T-helper 1 cell treated with Interleukin-12 subunit alpha and Interleukin-12 subunit beta and Interleukin-4 antibody, amounts not matched to agents 30 μg/mL and 1 μg/mL, for 36 hours (primary cell): ENCODE data around the gene BTNL8.

Source experiments
- H3K27ac Mint-ChIP-seq: one replicate; pipeline ENCODE4 v1.8.0; 2021; ENCODE audit warnings: mild to moderate bottlenecking, mixed read lengths
- H3K27me3 Mint-ChIP-seq: one replicate; pipeline ENCODE4 v1.8.0; 2021; ENCODE audit warnings: low read depth, mixed read lengths
- H3K36me3 Mint-ChIP-seq: one replicate; pipeline ENCODE4 v1.8.0; 2021; ENCODE audit warnings: low read depth, mixed read lengths
- H3K4me1 Mint-ChIP-seq: one replicate; pipeline ENCODE4 v1.8.0; 2021; ENCODE audit warnings: low read depth, mixed read lengths
- H3K4me3 Mint-ChIP-seq: one replicate; pipeline ENCODE4 v1.8.0; 2021; ENCODE audit warnings: mild to moderate bottlenecking, moderate library complexity, mixed read lengths
- H3K9me3 Mint-ChIP-seq: one replicate; pipeline ENCODE4 v1.8.0; 2021; ENCODE audit warnings: mixed read lengths

BTNL8 gene

DNA sequence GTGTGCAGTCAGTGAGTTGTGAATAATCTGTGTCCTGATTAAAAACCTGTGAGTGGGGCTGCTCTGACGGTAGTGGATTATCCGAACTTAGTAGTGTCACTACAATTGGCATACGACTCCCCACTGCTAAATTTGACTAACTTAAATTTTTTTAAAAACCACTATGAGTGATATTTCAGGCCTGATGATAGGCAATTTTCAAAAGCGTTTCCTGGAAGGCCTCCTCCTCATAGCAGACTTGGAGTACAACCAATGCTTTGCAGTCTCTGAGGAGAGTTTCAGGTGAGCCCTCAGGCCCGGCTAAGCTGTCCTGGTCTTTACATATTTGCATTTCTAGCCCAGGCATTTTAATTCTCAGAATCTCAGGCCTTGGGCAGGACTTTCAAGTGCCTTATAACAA is 10.8 kb downstream of the BTNL8 start:
- Mint-ChIP-seq H3K4me3 (no peak overlapping the region), H3K27ac (no peak overlapping the region), H3K27me3 (no peaks in the 10 kb centered on the region), H3K36me3 (no peaks in the 10 kb centered on the region), H3K4me1 (peaks cover 3% of the 10 kb centered on the region), H3K9me3 (no peaks in the 10 kb centered on the region)

DNA sequence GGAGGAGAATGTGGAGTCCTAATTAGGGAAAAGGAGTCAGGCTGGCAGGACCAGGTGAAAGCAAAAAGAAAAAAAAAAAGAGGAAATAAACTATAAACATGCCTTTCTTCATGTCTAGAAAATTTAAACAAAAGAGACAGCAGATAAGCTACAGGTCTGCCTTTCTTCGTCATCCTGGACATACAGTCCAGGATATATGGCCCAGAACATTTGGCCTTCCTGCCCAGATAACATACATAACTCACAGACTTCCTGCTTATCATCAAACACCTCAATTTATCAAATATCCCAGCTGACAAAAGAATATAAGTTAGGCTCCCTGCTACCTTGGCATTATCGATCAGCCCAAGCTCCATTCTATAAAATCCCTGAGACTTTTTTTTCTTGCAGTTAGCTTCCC is 11.2 kb downstream of the BTNL8 start:
- Mint-ChIP-seq H3K4me3 (no peak overlapping the region), H3K27ac (no peak overlapping the region), H3K27me3 (no peaks in the 10 kb centered on the region), H3K36me3 (no peaks in the 10 kb centered on the region), H3K9me3 (no peaks in the 10 kb centered on the region), H3K4me1 (peaks cover 3% of the 10 kb centered on the region)

DNA sequence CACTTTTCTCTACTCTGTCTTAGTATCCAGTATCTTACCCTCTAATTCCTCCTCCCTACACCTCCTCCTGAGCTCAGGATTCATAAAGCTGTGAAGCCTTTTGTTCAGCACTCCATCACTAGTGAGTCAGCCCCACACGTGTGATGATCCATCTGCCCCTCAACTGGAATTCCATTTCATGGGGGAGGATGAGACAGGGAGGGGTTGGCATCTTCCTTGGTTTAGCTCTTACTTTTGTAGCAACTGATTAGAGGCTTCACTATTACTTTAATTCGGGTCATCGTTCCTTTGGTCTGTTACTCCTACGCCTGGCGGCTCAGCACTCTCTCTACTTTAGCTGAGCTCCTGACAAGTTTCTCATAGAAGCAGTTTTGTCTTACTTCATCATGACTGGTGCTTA is 11.8 kb downstream of the BTNL8 start:
- H3K27ac Mint-ChIP-seq: no peak overlapping the region
- H3K4me3 Mint-ChIP-seq: no peak overlapping the region
- no peaks in the 10 kb centered on the region for H3K9me3 Mint-ChIP-seq
- H3K4me1 Mint-ChIP-seq: peaks cover 3% of the 10 kb centered on the region
- no peaks in the 10 kb centered on the region for H3K36me3 Mint-ChIP-seq
- H3K27me3 Mint-ChIP-seq: no peaks in the 10 kb centered on the region

DNA sequence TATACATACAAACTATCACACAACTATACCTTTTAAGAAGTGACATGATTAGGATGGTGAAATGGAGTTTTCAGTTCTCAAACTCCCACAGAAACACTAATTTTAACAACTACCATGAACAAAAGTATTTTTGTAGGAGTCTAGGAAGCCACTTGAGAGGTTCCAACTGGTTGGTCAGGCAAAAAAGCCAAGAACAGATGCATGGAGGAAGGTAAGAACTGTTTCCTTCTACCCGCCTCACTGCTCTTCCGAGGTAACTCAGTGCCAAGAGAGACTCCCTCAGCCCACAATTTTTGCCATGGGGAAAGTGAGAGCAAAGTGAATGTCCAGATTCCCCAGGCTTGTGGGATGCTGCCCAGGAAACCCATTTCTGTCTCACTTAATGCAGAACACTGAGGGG is 15.7 kb downstream of the BTNL8 start:
- no peaks in the 10 kb centered on the region for H3K27me3 Mint-ChIP-seq

DNA sequence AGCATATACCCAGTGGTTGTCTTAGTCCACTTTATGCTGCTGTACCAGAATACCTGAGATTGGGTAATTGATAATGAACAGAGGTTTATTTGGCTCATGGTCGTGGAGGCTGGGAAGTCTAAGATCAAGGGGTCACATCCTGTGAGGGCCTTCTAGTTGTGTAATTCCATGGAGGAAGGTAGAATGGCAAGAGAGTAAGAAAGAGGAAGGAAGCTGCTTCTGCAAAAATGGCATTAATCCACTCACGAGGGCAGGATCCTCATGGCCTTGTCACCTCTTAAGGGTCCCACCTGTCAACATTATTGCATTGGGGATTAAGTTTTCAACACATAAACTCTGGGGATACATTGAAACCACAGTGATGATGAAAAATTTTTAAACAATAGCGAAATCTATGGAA is 17.0 kb downstream of the BTNL8 start:
- Mint-ChIP-seq H3K4me1 (no peaks in the 10 kb centered on the region), H3K36me3 (no peaks in the 10 kb centered on the region), H3K4me3 (no peak overlapping the region), H3K27me3 (peaks cover 3% of the 10 kb centered on the region), H3K9me3 (no peaks in the 10 kb centered on the region), H3K27ac (no peak overlapping the region)

More for the DNA sequence above, 15.7 kb downstream of the BTNL8 start:
- Mint-ChIP-seq H3K36me3 (no peaks in the 10 kb centered on the region), H3K27ac (no peak overlapping the region), H3K4me1 (no peaks in the 10 kb centered on the region), H3K4me3 (no peak overlapping the region), H3K9me3 (no peaks in the 10 kb centered on the region)

DNA sequence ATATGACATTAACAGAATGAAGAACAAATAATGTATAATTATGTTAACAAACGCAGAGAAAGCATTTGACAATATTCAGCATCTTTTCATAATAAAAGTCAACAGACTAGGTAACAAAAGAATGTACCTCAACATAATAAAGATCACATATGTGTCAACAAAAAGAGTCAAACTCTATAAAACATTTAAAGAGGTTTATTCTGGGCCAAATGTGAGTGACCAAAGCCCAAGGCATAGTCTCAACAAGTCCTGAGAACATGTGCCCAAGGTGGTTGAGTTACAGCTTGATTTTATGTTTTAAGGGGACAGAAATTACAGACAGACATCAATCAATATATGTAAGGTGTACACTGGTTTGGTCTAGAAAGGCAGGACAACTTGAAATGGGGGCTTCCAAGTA is 19.4 kb downstream of the BTNL8 start:
- no peak overlapping the region for H3K27ac Mint-ChIP-seq
- no peak overlapping the region for H3K4me3 Mint-ChIP-seq
- H3K9me3 Mint-ChIP-seq: peaks cover 9% of the 10 kb centered on the region
- no peaks in the 10 kb centered on the region for H3K36me3 Mint-ChIP-seq
- H3K4me1 Mint-ChIP-seq: no peaks in the 10 kb centered on the region
- peaks cover 3% of the 10 kb centered on the region for H3K27me3 Mint-ChIP-seq

DNA sequence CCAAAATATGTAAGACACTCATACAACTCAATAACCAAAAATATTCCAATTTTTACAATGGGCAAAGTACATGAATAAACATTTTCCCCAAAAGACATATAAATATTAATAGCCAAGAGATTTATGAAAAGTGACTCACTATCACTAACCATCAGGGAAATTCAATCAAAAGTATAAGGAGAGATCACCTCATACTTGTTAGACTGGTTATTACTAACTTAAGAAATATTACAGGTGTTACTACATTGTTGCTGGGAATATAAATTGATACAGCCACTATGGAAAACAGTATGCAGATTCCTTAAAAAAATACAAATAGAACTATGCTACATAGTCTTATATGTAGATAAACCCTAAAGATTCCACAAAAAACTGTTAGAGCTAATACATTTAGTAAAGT is 21.8 kb downstream of the BTNL8 start:
- Mint-ChIP-seq H3K36me3 (no peaks in the 10 kb centered on the region), H3K27me3 (peaks cover 3% of the 10 kb centered on the region), H3K9me3 (peaks cover 20% of the 10 kb centered on the region), H3K4me3 (no peak overlapping the region), H3K27ac (no peak overlapping the region), H3K4me1 (no peaks in the 10 kb centered on the region)

DNA sequence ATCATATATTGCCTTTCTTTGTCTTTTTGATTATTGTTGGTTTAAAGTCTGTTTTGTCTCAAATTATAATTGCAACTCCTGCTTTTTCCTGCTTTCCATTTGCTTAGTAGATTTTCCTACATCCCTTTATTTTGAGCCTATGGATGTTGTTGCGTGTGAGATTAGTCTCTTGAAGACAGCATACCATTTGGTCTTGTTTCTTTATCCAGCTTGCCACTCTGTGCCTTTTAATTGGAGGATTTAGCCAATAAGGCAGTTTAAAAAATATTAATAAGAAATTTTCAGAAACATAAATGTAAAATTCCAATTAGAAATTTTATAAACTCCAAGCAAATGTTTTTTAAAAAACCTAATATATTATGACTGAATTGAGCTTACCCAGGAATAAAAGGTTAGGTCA is 24.0 kb downstream of the BTNL8 start:
- Mint-ChIP-seq H3K27ac (no peak overlapping the region), H3K4me3 (no peak overlapping the region), H3K4me1 (no peaks in the 10 kb centered on the region), H3K36me3 (no peaks in the 10 kb centered on the region), H3K9me3 (peaks cover 24% of the 10 kb centered on the region), H3K27me3 (peaks cover 8% of the 10 kb centered on the region)

DNA sequence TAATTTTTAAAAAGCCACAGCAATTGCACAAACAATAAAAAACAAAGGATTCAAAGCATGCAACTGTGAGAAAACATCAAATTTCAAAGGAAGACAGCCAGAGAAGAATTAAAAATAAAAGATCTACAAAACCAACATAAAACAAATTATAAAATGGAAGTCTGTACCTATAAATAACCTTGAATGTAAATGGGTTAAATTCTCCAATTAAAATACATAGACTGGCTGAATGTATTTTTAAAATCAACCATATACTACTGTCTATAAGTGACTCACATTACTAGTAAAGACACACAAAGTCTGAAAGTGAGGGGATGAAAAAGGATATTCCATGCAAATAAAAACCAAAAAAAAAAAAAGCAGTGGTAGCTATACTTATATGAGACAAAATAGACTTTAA is 33.7 kb downstream of the BTNL8 start:
- H3K27me3 Mint-ChIP-seq: peaks cover 2% of the 10 kb centered on the region
- H3K4me1 Mint-ChIP-seq: no peaks in the 10 kb centered on the region
- no peaks in the 10 kb centered on the region for H3K36me3 Mint-ChIP-seq
- no peak overlapping the region for H3K4me3 Mint-ChIP-seq
- H3K9me3 Mint-ChIP-seq: peaks cover under 1% of the 10 kb centered on the region
- no peak overlapping the region for H3K27ac Mint-ChIP-seq

DNA sequence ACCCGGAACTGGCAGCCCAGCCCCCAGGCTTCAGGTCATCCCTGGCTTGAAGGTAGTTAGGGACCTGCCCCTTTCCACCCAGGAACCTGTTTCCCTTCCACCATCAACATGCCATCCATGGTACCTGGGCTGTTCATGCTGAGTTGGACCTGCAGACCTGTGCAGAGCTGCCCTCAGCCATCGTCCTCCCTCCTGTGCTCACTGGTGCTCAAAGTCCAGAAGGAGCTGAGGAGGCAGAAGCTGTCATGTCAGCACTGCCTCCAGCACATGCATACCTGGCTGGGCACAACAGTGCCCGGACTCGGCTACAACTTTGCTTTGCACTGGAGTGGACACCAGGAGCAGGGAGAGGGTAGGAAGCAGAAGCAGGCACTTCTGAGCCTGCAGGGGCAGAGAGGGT is 36.2 kb downstream of the BTNL8 start:
- H3K9me3 Mint-ChIP-seq: peaks cover 4% of the 10 kb centered on the region
- no peak overlapping the region for H3K27ac Mint-ChIP-seq
- H3K4me1 Mint-ChIP-seq: no peaks in the 10 kb centered on the region
- no peak overlapping the region for H3K4me3 Mint-ChIP-seq
- no peaks in the 10 kb centered on the region for H3K36me3 Mint-ChIP-seq
- no peaks in the 10 kb centered on the region for H3K27me3 Mint-ChIP-seq

DNA sequence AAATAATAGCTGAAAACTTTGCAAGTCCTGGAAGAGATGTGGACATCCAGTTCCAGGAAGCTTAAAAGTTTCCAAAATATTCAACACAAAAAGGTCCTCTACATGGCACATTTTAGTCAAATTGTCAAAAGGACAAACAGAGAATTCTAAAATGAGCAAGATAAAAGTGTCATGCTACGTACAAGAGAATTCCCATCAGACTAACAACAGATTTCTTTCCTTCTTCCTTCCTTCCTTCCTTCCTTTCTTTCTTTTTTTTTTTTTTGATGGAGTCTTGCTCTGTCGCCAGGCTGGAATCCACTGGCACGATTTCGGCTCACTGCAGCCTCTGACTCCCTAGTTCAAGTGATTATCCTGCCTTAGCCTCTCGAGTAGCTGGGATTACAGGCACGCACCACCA is 39.3 kb downstream of the BTNL8 start:
- Mint-ChIP-seq H3K4me1 (no peaks in the 10 kb centered on the region), H3K9me3 (peaks cover 4% of the 10 kb centered on the region), H3K27me3 (peaks cover 19% of the 10 kb centered on the region), H3K4me3 (no peak overlapping the region), H3K36me3 (no peaks in the 10 kb centered on the region), H3K27ac (no peak overlapping the region)

DNA sequence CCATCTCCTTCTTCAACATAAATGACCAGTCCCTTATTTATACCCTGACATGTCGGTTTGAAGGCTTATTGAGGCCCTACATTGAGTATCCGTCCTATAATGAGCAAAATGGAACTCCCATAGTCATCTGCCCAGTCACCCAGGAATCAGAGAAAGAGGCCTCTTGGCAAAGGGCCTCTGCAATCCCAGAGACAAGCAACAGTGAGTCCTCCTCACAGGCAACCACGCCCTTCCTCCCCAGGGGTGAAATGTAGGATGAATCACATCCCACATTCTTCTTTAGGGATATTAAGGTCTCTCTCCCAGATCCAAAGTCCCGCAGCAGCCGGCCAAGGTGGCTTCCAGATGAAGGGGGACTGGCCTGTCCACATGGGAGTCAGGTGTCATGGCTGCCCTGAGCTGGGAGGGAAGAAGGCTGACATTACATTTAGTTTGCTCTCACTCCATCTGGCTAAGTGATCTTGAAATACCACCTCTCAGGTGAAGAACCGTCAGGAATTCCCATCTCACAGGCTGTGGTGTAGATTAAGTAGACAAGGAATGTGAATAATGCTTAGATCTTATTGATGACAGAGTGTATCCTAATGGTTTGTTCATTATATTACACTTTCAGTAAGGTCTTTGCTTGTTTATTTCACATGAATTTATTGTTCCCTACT is 51.5 kb downstream of the BTNL8 start:
- no peak overlapping the region for H3K27ac Mint-ChIP-seq
- no peaks in the 10 kb centered on the region for H3K36me3 Mint-ChIP-seq
- H3K4me1 Mint-ChIP-seq: no peaks in the 10 kb centered on the region
- no peaks in the 10 kb centered on the region for H3K9me3 Mint-ChIP-seq
- H3K27me3 Mint-ChIP-seq: no peaks in the 10 kb centered on the region
- no peak overlapping the region for H3K4me3 Mint-ChIP-seq

DNA sequence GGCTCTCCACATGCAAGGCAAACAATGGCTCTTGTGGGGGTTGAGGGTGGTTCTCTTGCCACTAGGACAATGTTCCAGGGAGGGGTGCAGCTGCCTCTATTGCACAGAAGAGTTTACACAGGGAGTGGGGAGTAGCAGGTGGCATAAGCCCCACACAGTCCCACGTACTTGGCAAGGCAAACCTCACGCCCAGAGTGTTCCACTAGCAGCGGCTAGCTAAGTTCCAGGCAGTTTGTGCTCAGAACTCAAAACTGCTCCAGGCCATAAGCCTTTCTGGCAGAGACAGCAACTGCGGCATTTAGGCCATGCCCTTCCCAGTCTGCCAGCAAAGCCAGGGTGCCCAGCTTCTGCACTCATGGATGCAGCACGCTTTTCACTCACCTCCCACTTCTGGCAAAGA is 60.7 kb downstream of the BTNL8 start:
- Mint-ChIP-seq H3K4me3 (no peak overlapping the region), H3K36me3 (no peaks in the 10 kb centered on the region), H3K9me3 (no peaks in the 10 kb centered on the region), H3K4me1 (peaks cover 3% of the 10 kb centered on the region), H3K27me3 (no peaks in the 10 kb centered on the region), H3K27ac (no peak overlapping the region)

DNA sequence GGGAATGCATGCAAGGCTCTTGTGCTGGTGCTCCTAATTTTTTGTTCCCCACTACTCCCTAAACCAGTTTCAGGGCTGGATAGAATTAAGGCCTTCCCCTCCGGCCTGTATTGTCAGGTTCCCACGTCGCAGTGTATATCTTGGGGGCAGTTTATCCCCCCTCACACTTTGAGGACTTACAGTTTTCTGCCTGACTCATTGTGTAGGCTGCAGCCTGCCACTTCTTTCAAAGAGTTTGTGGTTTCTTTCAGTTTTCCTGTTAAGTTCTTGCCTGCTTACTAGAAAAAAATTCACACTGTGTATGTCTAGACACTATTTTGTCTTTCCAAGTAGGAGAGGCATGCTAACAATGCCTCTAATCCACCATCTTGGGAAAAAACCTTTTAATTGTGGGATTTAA is 61.2 kb downstream of the BTNL8 start:
- Mint-ChIP-seq H3K4me1 (peaks cover 3% of the 10 kb centered on the region), H3K36me3 (no peaks in the 10 kb centered on the region), H3K27me3 (no peaks in the 10 kb centered on the region), H3K4me3 (no peak overlapping the region), H3K9me3 (no peaks in the 10 kb centered on the region), H3K27ac (no peak overlapping the region)

DNA sequence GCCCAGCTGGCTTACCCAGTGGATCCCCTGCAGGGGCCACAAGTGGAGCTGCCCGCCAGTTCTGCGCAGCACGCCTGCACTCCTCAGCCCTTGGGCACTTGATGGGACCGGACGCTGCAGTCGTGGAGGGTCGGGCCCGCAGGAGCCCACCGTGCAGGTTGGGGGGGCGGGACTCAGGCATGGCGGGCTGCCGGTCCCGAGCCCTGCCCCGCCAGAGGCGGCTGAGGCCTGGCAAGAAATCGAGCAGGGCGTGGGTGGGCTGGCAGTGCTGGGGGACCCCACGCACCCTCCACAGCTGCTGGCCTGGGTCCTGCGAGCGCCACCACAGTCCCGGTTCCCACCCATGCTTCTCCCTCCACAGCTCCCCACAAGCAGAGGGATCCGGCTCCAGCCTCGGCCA is 70.4 kb downstream of the BTNL8 start:
- no peaks in the 10 kb centered on the region for H3K36me3 Mint-ChIP-seq
- no peak overlapping the region for H3K27ac Mint-ChIP-seq
- no peak overlapping the region for H3K4me3 Mint-ChIP-seq
- H3K27me3 Mint-ChIP-seq: no peaks in the 10 kb centered on the region
- H3K4me1 Mint-ChIP-seq: no peaks in the 10 kb centered on the region
- no peaks in the 10 kb centered on the region for H3K9me3 Mint-ChIP-seq

DNA sequence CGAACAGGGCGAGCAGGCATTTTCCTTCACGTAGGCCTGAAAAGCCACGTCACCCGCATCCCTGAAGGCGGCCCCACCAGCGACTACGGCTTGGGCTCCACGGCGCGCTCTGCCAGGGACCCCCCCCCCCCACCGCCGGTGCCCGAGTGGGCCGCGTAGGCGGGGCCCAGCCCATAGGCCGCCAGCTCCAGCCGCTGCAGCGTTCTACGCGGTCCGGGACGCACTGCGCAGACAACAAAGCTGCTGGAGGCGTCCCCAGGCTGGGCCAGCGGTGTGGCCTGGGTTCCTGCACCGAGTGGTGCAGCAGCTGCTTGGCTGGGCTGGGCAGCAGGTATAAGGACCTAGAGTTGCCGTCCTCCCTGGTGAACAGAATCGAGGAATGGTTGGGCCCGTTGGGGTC is 71.4 kb downstream of the BTNL8 start:
- no peak overlapping the region for H3K27ac Mint-ChIP-seq
- no peaks in the 10 kb centered on the region for H3K36me3 Mint-ChIP-seq
- H3K9me3 Mint-ChIP-seq: no peaks in the 10 kb centered on the region
- H3K27me3 Mint-ChIP-seq: no peaks in the 10 kb centered on the region
- H3K4me3 Mint-ChIP-seq: no peak overlapping the region
- no peaks in the 10 kb centered on the region for H3K4me1 Mint-ChIP-seq
